Common myeloid progenitor, CD34-positive (primary cell): ENCODE measurements around the gene C16orf54.
"Not testable (repeated sequence)": the region's sequence is repeated elsewhere in the genome, so short reads cannot be mapped to it uniquely, and the experiment has no call there.

Experiments used
- CTCF ChIA-PET: fragments of 350-600 bp; sonication (Branson Sonifier 250); formaldehyde crosslinking; loops from one replicate; lab custom pipeline; 2021; ENCODE audit warnings: antibody characterized with exemption; lab: Charles Lee
- POLR2A ChIA-PET: fragments of 350-600 bp; sonication (Branson Sonifier 250); formaldehyde crosslinking; loops from one replicate; lab custom pipeline; 2021; ENCODE audit warnings: antibody characterized with exemption; lab: Charles Lee
- DNase-seq, 3 donors: peaks; one replicate each; pipeline versions ENCODE4 v3.0.0 to v3.0.0-alpha.2; 2013
- H3K27ac ChIP-seq, 2 experiments: 1 replicate in 1 of 2; 2 replicates in 1 of 2; pipeline ENCODE4 v1.7.0; 2013; ENCODE audit warnings: inconsistent platforms in 2 of 2, low read length in 2 of 2, mild to moderate bottlenecking in 2 of 2, low read depth in 1 of 2, moderate library complexity in 1 of 2; ENCODE audit not compliant: severe bottlenecking in 2 of 2, insufficient read depth in 1 of 2, poor library complexity in 1 of 2
- H3K27me3 ChIP-seq, 5 experiments: replicated peaks in 2 of 5; 1 replicate in 3 of 5; 2 replicates in 2 of 5; pipeline versions ENCODE4 v1.6.1 to v1.7.0; 2013; ENCODE audit warnings: low read length in 4 of 5, mild to moderate bottlenecking in 2 of 5, moderate library complexity in 2 of 5, inconsistent platforms in 1 of 5; ENCODE audit not compliant: insufficient read depth in 5 of 5, control insufficient read depth in 4 of 5
- H3K36me3 ChIP-seq, 4 experiments: 1 replicate in 2 of 4; 2 replicates in 2 of 4; pipeline versions ENCODE4 v1.6.1 to v1.7.0; 2013; ENCODE audit warnings: low read length in 3 of 4, control low read depth in 1 of 4, mild to moderate bottlenecking in 1 of 4; ENCODE audit not compliant: control insufficient read depth in 4 of 4, insufficient read depth in 4 of 4
- H3K4me1 ChIP-seq, 4 experiments: 1 replicate in 3 of 4; 2 replicates in 1 of 4; pipeline versions ENCODE4 v1.6.1 to v1.7.1; 2013; ENCODE audit warnings: low read length in 3 of 4, mild to moderate bottlenecking in 3 of 4, control low read depth in 1 of 4, inconsistent platforms in 1 of 4, moderate library complexity in 1 of 4; ENCODE audit not compliant: control insufficient read depth in 4 of 4, insufficient read depth in 4 of 4; ENCODE audit errors: control extremely low read depth in 1 of 4
- H3K4me3 ChIP-seq, 7 experiments: 1 replicate in 4 of 7; 2 replicates in 3 of 7; pipeline versions ENCODE4 v1.5.1 to v1.7.0; 2013; ENCODE audit warnings: mild to moderate bottlenecking in 7 of 7, low read length in 6 of 7, moderate library complexity in 6 of 7, inconsistent platforms in 2 of 7, low read depth in 2 of 7, control low read depth in 1 of 7; ENCODE audit not compliant: insufficient read depth in 4 of 7, control insufficient read depth in 1 of 7; ENCODE audit errors: extremely low read depth in 1 of 7
- H3K9me3 ChIP-seq, 5 experiments: 1 replicate in 4 of 5; 2 replicates in 1 of 5; pipeline versions ENCODE4 v1.6.1 to v1.7.1; 2013; ENCODE audit warnings: low read length in 4 of 5, mild to moderate bottlenecking in 2 of 5, inconsistent platforms in 1 of 5, low read depth in 1 of 5, moderate library complexity in 1 of 5; ENCODE audit not compliant: control insufficient read depth in 4 of 5, insufficient read depth in 2 of 5; ENCODE audit errors: control extremely low read depth in 1 of 5
- WGBS: methylation state at CpG from one replicate; pipeline ENCODE4 v1.1.5; 2013; ENCODE audit not compliant: insufficient coverage; 5-methylcytosine and 5-hydroxymethylcytosine counted together

C16orf54 gene

GRCh38 chr16:29779474-29779873 is 33.7 kb upstream of the C16orf54 start:
- Histone ChIP-seq H3K27ac (no peak overlapping the region), H3K4me1 (peaks cover 0 to 2% (median 0%) of the 10 kb centered on the region in 4 experiments), H3K36me3 (no peaks in the 10 kb centered on the region), H3K4me3 (no peak overlapping the region), H3K27me3 (no peaks in the 10 kb centered on the region), H3K9me3 (no peaks in the 10 kb centered on the region)
- WGBS, result 98% methylated on average over 9 of the region's 10 CpGs
- CTCF ChIA-PET, result interaction anchor here (0.8 to 1.2 kb wide), 4 partner anchors 10 to 46 kb away, joined by 3 read pairs; no protein-coding TSS in a partner anchor
- DNase-seq, result no peak
- POLR2A ChIA-PET, result no interaction called here

DNA sequence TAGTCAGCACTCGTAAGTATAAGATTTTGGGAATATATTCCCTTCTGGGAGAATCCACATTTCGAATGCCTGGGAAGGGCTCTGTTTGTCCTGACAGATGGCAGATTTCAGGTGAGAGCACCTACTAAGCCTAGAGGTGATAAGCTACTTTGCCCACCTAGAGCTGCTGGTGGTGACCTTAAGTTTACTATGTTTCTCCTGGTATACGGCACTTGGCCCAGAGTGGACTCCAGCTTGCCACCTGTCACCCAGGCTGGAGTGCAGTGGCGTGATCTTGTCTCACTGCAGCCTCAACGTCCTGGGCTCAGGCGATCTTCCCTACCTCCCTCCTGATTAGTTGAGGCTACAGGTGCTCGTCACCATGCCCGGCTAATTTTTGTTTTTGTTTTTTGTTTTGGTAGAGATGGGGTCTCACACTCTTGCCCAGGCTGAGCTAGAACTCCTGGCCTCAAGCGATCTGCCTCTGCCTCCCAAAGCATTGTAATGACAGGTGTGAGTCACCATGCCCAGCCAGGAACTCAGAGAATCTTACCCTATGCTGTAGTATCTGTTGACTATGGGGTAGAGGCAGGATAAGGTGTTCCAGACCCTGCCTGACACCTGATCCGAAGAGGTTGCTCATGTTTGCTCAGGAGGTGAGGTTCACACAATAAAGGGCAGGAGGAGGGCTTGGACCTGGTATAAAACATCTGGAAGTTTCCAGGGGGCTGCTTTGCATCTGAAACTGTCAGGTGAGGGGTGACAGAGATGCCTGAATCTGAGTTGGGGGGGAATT is 32.0 kb upstream of the C16orf54 start, which contains the start of gene ZG16:
Gene ZG16 (plus strand): TSS at position 681 of the 775 bp plus-strand sequence. CDS start 1,011 bp downstream, outside the sequence.
- ChIA-PET CTCF (interaction anchor here (1.0 to 1.2 kb wide), 4 partner anchors 10 to 45 kb away, joined by 3 to 4 read pairs (median 3); no protein-coding TSS in a partner anchor), POLR2A (interaction anchor here (0.5 to 1.0 kb wide), 3 partner anchors 13 to 21 kb away, joined by 4 read pairs; partner anchors contain the start of gene KIF22)
- H3K27me3 ChIP-seq, result no peaks in the 10 kb centered on the region
- 98% methylated on average over 6 of the region's 10 CpGs for WGBS
- no peak within 1 kb of the TSS for H3K27ac ChIP-seq
- no peaks in the 10 kb centered on the region for H3K9me3 ChIP-seq
- no peaks in the 10 kb centered on the region for H3K36me3 ChIP-seq
- H3K4me1 ChIP-seq, result peaks cover 0 to 7% (median 0%) of the 10 kb centered on the region in 4 experiments
- no peak for DNase-seq
- H3K4me3 ChIP-seq, result no peak within 1 kb of the TSS

GRCh38 chr16:29775742-29776408 is 30.1 kb upstream of the C16orf54 start:
- WGBS, result 95% methylated on average over 2 of the region's 4 CpGs
- H3K27me3 ChIP-seq, result no peaks in the 10 kb centered on the region

GRCh38 chr16:29774730-29775129 is 28.9 kb upstream of the C16orf54 start:
- no peak for DNase-seq
- H3K27me3 ChIP-seq, result no peaks in the 10 kb centered on the region
- no peaks in the 10 kb centered on the region for H3K36me3 ChIP-seq
- POLR2A ChIA-PET, result no interaction called here
- no peaks in the 10 kb centered on the region for H3K9me3 ChIP-seq
- CTCF ChIA-PET, result interaction anchor here (0.8 to 1.2 kb wide), 3 partner anchors 9 to 90 kb away, joined by 3 to 5 read pairs (median 3); no protein-coding TSS in a partner anchor
- WGBS, result 100% methylated on average over 1 of the region's 5 CpGs
- no peak overlapping the region for H3K27ac ChIP-seq
- H3K4me1 ChIP-seq, result peaks cover 0 to 9% (median 1%) of the 10 kb centered on the region in 4 experiments
- no peak overlapping the region for H3K4me3 ChIP-seq

More at GRCh38 chr16:29775742-29776408, 30.1 kb upstream of the C16orf54 start:
- no peak overlapping the region for H3K27ac ChIP-seq
- no peak overlapping the region for H3K4me3 ChIP-seq
- POLR2A ChIA-PET, result no interaction called here
- H3K36me3 ChIP-seq, result no peaks in the 10 kb centered on the region
- CTCF ChIA-PET, result interaction anchor here (1.2 to 1.6 kb wide), 2 partner anchors 9 to 91 kb away, joined by 3 to 6 read pairs; no protein-coding TSS in a partner anchor
- peaks cover 0 to 5% (median 0%) of the 10 kb centered on the region in 4 experiments for H3K4me1 ChIP-seq
- no peak for DNase-seq
- H3K9me3 ChIP-seq, result no peaks in the 10 kb centered on the region

DNA sequence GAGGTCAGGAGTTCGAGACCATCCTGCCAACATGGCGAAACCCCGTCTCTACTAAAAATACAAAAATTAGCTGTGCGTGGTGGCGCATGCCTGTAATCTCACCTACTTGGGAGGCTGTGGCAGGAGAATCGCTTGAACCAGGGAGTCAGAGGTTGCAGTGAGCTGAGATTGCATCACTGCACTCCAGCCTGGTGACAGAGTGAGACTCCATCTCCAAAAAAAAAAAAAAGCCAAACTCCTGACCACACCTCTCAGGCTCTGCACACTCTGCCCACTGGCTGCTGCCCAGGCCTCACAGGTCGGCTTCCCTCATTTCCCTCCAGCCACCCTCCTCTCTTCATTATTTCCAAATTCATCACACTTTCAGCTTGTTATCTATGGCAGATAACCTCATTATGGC is 26.5 kb upstream of the C16orf54 start:
- H3K9me3 ChIP-seq, DNase-seq, H3K27ac ChIP-seq, H3K4me1 ChIP-seq, H3K27me3 ChIP-seq, H3K4me3 ChIP-seq, H3K36me3 ChIP-seq: not testable (repeated sequence)
- ChIA-PET CTCF (interaction anchor here (0.6 to 2.7 kb wide), 3 partner anchors 12 to 43 kb away, joined by 3 to 14 read pairs (median 3); no protein-coding TSS in a partner anchor), POLR2A (interaction anchor here (0.6 kb wide), 1 partner anchor 64 kb away, joined by 4 read pairs; no protein-coding TSS in a partner anchor)
- 97% methylated on average over 6 of the region's 7 CpGs for WGBS

- Histone ChIP-seq H3K27me3 (no peaks in the 10 kb centered on the region), H3K9me3 (no peaks in the 10 kb centered on the region), H3K36me3 (no peaks in the 10 kb centered on the region), H3K27ac (no peak overlapping the region), H3K4me3 (no peak overlapping the region), H3K4me1 (peaks cover 0 to 9% (median 1%) of the 10 kb centered on the region in 4 experiments)
- DNase-seq, result no peak
- ChIA-PET CTCF (interaction anchor here (1.3 to 1.9 kb wide), 4 partner anchors 10 to 15 kb away, joined by 3 to 6 read pairs (median 5); no protein-coding TSS in a partner anchor), POLR2A (no interaction called here)
- WGBS, result 67% methylated on average over 6 of the region's 7 CpGs
Observed at GRCh38 chr16:29770250-29770929, 24.6 kb upstream of the C16orf54 start.
